GM21423 (cell line): ENCODE data around the gene SSR4.
"Not testable (repeated sequence)": the region's sequence is repeated elsewhere in the genome, so short reads cannot be mapped to it uniquely, and the experiment has no call there.

Experiments
- ATAC-seq: cut with Tn5 transposase; IDR thresholded peaks from one replicate; pipeline ENCODE4 v1.9.1; 2021; ENCODE audit warnings: mild to moderate bottlenecking, moderate library complexity; ENCODE audit not compliant: unreplicated experiment

The SSR4 gene

GRCh38 chrX:153794018-153794896 lies at the start of gene SSR4, which contains the start of gene IDH3G:
Gene SSR4, plus strand, starts transcription at chrX:153794668. Its CDS starts 20 bp downstream, at chrX:153794688.
Gene IDH3G, minus strand, starts transcription at chrX:153794375. Its CDS starts 49 bp downstream, at chrX:153794326.
- ATAC-seq: peak; percentile 93

GRCh38 chrX:153745067-153745433 lies 49.4 kb upstream of the SSR4 start:
- not testable (repeated sequence) for ATAC-seq

GRCh38 chrX:153746359-153746758 lies 48.1 kb upstream of the SSR4 start:
- no peak for ATAC-seq

- not testable (repeated sequence) for ATAC-seq
These were observed 47.5 kb upstream of the SSR4 start for GRCh38 chrX:153746991-153747390.

GRCh38 chrX:153749017-153749416 lies 45.5 kb upstream of the SSR4 start:
- ATAC-seq: not testable (repeated sequence)

- ATAC-seq: no peak
These were observed 44.2 kb upstream of the SSR4 start for GRCh38 chrX:153750127-153750774.

GRCh38 chrX:153755136-153755535 lies 39.3 kb upstream of the SSR4 start:
- no peak for ATAC-seq

- no peak for ATAC-seq
These were observed 32.6 kb upstream of the SSR4 start for GRCh38 chrX:153761863-153762262.

GRCh38 chrX:153762626-153763173 lies 31.8 kb upstream of the SSR4 start:
- ATAC-seq: no peak

GRCh38 chrX:153763298-153763932 lies 31.1 kb upstream of the SSR4 start:
- ATAC-seq: no peak

GRCh38 chrX:153763989-153764755 lies 30.3 kb upstream of the SSR4 start, which contains the start of gene PLXNB3:
Gene PLXNB3, plus strand, starts transcription at chrX:153764249. Its CDS starts 1,287 bp downstream, at chrX:153765536.
- ATAC-seq: no peak

- no peak for ATAC-seq
These were observed 29.7 kb upstream of the SSR4 start for GRCh38 chrX:153764786-153765137.

GRCh38 chrX:153765138-153766079 lies 29.1 kb upstream of the SSR4 start:
- ATAC-seq: no peak

- no peak for ATAC-seq
These were observed 28.2 kb upstream of the SSR4 start for GRCh38 chrX:153766098-153766817.

GRCh38 chrX:153766871-153767673 lies 27.4 kb upstream of the SSR4 start:
- no peak for ATAC-seq

GRCh38 chrX:153767674-153768055 lies 26.8 kb upstream of the SSR4 start:
- no peak for ATAC-seq

- no peak for ATAC-seq
These were observed 25.9 kb upstream of the SSR4 start for GRCh38 chrX:153768311-153769157.
